NCI-H2171 (cell line): ENCODE measurements around the gene SLC35G2.
"Not testable (repeated sequence)": the region's sequence is repeated elsewhere in the genome, so short reads cannot be mapped to it uniquely, and the experiment has no call there.

ENCODE experiments used
- DNase-seq: peaks from one replicate; lab custom pipeline; 2025; lab: John Stamatoyannopoulos, UW

SLC35G2 gene

GRCh38 chr3:136885357-136886213 is 66.7 kb downstream of the SLC35G2 start:
- DNase-seq = no peak

- DNase-seq = no peak
Measured at GRCh38 chr3:136889947-136890346, 71.0 kb downstream of the SLC35G2 start.

GRCh38 chr3:136891934-136892855 is 73.3 kb downstream of the SLC35G2 start:
- DNase-seq = no peak

- DNase-seq = no peak
Measured at GRCh38 chr3:136893848-136894443, 75.0 kb downstream of the SLC35G2 start.

- DNase-seq = not testable (repeated sequence)
Measured at GRCh38 chr3:136897171-136897570, 78.2 kb downstream of the SLC35G2 start.

- DNase-seq = no peak
Measured at GRCh38 chr3:136898549-136898948, 79.6 kb downstream of the SLC35G2 start.

GRCh38 chr3:136898954-136899353 is 80.0 kb downstream of the SLC35G2 start:
- no peak for DNase-seq

GRCh38 chr3:136899622-136900158 is 80.8 kb downstream of the SLC35G2 start:
- DNase-seq = no peak

GRCh38 chr3:136900694-136901093 is 81.8 kb downstream of the SLC35G2 start:
- DNase-seq = not testable (repeated sequence)

GRCh38 chr3:136901391-136901790 is 82.5 kb downstream of the SLC35G2 start:
- DNase-seq = no peak

GRCh38 chr3:136902530-136902929 is 83.6 kb downstream of the SLC35G2 start:
- not testable (repeated sequence) for DNase-seq

- DNase-seq = no peak
Measured at GRCh38 chr3:136903899-136904298, 85.0 kb downstream of the SLC35G2 start.

- no peak for DNase-seq
Measured at GRCh38 chr3:136904746-136905145, 85.8 kb downstream of the SLC35G2 start.
